T follicular helper cell (primary cell): ENCODE measurements around the gene HSPB9.

ENCODE experiments used
- DNase-seq: peaks from one replicate; pipeline ENCODE4 v3.0.0-alpha.2; 2020; ENCODE audit warnings: low read depth

HSPB9 gene

GRCh38 chr17:42101513-42102292, 20.9 kb upstream of the HSPB9 start:
- DNase-seq = peak; percentile 36

- DNase-seq = no peak
These were observed 19.2 kb upstream of the HSPB9 start for GRCh38 chr17:42103221-42103954.

- DNase-seq = no peak
These were observed 18.3 kb upstream of the HSPB9 start for GRCh38 chr17:42104264-42104663.

GRCh38 chr17:42106009-42106408, 16.6 kb upstream of the HSPB9 start:
- no peak for DNase-seq

GRCh38 chr17:42107124-42107523, 15.5 kb upstream of the HSPB9 start:
- DNase-seq = no peak

- DNase-seq = peak; percentile 83
These were observed 14.7 kb upstream of the HSPB9 start for GRCh38 chr17:42107597-42108576.

GRCh38 chr17:42109086-42109485, 13.5 kb upstream of the HSPB9 start:
- DNase-seq = no peak

GRCh38 chr17:42110301-42111264, 12.0 kb upstream of the HSPB9 start:
- no peak for DNase-seq

- DNase-seq = no peak
These were observed 11.4 kb upstream of the HSPB9 start for GRCh38 chr17:42111265-42111636.

GRCh38 chr17:42111871-42112551, 10.6 kb upstream of the HSPB9 start:
- no peak for DNase-seq

GRCh38 chr17:42112552-42113176, 9.9 kb upstream of the HSPB9 start, which contains the start of gene DHX58:
Gene DHX58, minus strand, starts transcription at chr17:42112714. Its CDS starts 822 bp downstream, at chr17:42111892.
- peak; percentile 68 for DNase-seq

- no peak for DNase-seq
These were observed 9.1 kb upstream of the HSPB9 start for GRCh38 chr17:42113293-42114069.

GRCh38 chr17:42114118-42114517, 8.5 kb upstream of the HSPB9 start:
- DNase-seq = no peak

- DNase-seq = peak; percentile 74
These were observed 5.8 kb upstream of the HSPB9 start for GRCh38 chr17:42116705-42117396.

GRCh38 chr17:42117397-42118125, 5.0 kb upstream of the HSPB9 start:
- DNase-seq = no peak

GRCh38 chr17:42118126-42118510, 4.5 kb upstream of the HSPB9 start:
- DNase-seq = no peak

- peak; percentile 15 for DNase-seq
These were observed 4.1 kb upstream of the HSPB9 start for GRCh38 chr17:42118545-42118944.

- no peak for DNase-seq
These were observed 3.3 kb upstream of the HSPB9 start for GRCh38 chr17:42119301-42119700.
